DMS53 treated with DMSO at 0.1 percent for 48 hours (cell line): ENCODE data around the gene LRRTM1.

ENCODE experiments used
- DNase-seq: peaks from one replicate; lab custom pipeline; 2025; ENCODE audit not compliant: unreplicated experiment; lab: John Stamatoyannopoulos, UW

Gene LRRTM1, protein sequence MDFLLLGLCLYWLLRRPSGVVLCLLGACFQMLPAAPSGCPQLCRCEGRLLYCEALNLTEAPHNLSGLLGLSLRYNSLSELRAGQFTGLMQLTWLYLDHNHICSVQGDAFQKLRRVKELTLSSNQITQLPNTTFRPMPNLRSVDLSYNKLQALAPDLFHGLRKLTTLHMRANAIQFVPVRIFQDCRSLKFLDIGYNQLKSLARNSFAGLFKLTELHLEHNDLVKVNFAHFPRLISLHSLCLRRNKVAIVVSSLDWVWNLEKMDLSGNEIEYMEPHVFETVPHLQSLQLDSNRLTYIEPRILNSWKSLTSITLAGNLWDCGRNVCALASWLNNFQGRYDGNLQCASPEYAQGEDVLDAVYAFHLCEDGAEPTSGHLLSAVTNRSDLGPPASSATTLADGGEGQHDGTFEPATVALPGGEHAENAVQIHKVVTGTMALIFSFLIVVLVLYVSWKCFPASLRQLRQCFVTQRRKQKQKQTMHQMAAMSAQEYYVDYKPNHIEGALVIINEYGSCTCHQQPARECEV

DNA sequence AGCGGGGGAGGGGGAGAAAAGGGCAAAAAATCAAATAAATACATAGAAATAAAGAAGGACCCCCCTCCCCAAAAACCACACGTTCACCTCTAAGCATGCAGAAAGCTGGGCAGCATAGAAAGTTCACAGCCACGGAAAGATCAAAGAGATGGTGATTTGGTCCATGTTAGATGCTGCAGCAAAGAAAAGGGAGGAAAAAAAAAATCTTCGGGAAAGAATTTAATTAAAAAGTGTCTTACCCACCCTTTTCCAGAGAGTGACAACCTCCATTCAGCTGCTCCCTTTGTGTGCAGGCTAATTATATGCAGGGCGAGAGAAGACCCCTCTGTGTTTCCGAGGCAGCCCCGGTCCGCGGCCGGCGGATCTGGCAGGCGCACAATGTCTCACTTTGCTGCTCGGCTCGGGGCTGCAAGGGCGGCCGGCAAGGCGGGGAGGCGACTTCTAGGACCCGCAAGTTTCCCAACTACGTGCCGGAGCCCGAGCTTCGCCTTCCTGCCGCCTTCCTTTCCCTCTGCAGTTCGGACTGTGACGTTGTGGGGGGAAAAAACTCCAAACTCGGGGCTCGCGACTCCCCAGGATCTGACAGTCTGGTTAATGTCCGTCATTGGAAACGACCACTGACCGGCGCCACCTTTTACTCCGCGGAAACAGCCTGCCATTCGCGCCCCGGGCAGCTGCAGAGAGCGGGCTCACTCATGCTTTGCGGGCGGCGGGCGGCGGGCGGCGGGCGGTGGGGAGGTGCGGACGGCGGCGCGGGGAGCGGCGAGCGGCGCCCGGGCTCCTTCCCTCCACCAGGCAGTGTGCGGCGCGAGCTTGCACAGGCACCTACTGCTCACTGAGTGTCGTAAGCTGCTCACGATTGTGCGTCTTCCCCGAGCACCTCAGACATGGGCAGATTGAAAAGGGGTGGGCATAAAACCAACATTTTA lies at the start of gene LRRTM1:
Gene LRRTM1 (minus strand): TSS at position 844 of the 929 bp plus-strand sequence. CDS start 933 bp downstream, outside the sequence.
- no peak for DNase-seq

DNA sequence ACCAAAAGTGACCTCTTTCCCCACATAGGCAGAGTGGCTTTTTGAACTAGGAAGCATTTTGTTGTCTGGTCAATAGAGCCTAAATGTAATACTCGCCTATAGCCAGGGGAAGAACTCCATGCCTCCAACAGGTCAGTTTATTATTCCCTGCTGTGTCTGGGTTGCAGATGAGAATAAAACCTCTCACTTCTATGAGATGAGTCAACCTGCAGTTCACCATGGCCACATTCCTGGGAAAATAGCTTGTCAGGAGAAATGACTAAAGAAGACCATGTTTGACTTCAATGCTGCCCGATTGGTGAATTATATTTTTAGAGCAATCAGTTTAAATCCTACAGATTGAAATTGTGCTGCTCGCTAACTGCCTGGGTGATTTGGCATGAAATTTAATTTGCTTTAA lies 46.7 kb upstream of the LRRTM1 start:
- no peak for DNase-seq

DNA sequence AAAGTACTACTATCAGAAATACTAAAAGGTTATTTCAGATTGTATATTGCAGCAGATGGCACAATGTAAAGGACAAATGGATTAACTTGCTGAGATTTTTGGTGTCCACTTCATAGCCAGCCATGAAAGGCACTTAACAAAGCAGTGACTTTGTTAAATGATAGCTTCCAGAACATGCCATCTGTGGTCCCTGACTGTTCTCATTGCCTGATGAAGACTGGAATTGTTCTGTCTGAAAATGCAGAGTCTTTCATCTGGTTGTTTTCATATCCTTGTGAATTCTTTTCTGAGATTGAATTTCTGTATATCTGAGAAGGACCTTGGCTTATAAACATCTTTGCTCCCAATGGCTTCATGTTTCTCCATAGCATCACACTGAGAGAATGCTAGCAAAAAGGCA lies 44.4 kb upstream of the LRRTM1 start:
- no peak for DNase-seq

DNA sequence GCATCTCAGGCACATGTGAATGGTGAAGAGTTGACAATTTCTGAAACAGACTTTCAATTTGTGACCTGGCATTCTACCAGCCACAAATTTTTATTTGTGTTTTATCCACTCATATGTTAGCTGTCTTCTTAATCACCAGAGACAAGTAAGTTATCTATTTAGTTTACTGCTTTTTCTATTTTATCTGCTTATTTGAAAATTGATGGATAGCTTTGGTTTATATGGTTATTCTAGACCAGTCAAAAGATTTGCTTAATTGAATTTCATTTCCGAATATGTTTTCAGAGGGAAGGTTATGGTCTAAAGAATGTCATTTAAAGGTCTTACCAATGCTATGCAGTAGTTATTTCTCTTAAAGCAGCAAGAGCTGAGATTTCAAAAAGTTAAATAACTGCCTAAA lies 43.5 kb upstream of the LRRTM1 start:
- no peak for DNase-seq

DNA sequence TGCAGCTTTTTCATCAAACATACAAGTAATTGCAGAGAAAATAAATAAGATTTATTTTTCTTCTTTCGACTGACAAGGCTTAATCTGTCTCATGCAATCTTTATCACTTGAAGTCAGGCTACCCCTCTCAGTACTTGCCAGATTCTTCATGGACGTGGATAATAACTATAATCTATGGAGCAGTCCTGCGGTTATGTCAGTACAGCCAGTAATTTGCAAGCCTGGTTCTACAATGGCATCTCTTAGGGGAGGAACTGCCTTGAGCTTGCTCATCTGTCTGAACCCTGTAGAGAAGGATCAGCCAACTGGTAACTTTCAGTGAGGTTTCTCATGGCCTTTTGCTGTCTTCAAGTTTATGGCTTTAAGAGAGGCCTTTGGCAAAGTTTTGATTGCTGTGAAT lies 35.5 kb upstream of the LRRTM1 start:
- no peak for DNase-seq

DNA sequence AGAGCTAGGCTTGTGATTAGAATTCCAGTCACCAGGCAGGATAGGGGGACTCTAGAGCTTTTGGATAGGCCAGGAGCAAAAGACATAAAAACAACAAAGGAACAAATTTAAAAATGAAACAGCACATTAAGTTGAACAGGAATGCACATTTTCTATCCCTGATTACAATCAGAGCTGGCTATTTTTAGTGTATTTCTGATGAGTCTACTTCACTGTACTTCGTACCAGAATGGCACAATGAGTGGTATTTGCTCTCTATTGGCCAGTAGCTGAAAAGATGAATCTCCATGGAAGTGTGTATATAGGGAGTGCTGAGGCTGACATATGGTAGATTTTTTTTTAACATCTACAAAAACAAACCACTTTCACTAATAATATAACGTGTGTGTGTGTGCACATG lies 34.2 kb upstream of the LRRTM1 start:
- no peak for DNase-seq

DNA sequence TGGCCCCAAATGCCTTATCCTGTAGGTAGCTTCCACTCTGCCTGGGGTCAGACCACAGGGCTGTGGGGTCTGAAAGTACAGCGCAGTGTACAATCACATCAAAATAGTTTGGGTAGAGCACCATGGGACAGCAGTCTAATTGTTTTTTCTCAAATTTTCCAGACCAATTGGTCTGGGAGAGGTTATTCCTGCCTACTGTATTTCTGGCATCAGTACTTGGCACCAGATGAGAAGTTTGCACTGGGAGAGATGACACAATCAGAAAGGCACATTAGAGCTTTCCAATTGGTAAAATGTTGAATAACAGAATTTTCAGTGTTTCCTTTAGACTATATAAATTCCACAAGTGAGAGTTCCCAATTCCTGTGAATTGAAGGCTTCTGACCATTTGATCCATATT lies 30.9 kb upstream of the LRRTM1 start:
- DNase-seq: no peak

DNA sequence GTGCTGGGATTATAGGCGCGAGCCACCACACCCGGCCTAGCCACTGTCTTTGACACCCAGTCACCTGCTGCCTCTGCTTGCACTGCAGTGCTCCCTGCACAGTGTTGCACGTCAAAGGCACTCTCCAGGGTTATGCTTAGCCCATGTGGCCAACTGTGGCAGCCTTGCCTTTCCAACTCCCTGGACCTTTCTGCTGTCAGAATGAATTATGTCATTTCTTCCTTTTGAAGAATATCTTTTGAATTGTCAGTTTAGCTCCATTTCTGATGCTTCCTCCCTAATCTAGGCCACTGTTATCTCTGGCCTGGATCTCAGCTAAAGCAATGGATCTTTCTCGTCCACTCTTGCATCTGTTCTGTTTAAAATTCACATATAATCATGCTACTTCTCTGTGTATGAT lies 29.3 kb upstream of the LRRTM1 start:
- no peak for DNase-seq

DNA sequence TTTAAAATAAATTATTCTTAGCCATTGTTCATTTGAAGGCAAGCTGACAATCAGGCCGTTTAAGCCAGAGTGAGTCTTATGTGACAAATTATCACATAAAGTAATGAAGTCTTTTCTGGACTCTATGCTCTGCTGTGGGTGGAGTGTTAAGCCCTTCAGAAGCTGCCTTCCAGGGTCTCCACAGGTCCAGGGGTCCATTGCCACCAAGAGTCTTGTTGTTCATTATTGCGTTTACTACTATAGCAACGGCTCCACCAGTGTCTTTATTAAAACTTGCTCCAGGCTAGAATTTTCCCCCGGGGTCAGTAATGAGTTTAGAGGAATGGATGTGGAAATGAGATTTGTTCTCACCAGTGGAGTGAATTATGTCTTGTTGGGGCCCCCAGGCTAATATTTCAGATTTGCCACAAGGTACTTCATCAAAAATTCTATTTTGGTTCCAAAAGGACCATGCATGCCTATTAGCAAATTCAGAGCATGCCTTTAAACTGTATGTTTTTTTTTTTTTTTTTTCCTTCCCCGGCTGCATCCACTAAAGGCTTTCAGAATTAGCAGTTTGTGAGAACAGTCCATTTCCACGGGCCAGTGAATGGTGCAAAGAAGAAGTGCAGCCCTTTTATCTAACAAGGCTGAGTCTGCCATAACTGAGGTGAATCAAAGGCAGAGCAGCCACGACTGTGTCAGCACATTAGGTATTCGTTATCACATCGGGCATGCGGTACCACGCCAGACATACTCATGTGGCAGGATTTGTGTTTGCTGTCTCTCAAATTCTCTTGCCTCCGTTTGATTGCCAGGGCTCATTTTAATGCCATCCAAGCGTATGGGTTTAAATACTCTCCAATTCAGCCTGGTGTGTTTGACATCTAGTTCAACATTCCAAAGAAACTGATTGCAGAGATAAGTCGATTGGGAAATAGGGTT lies 26.2 kb upstream of the LRRTM1 start:
- DNase-seq: no peak

DNA sequence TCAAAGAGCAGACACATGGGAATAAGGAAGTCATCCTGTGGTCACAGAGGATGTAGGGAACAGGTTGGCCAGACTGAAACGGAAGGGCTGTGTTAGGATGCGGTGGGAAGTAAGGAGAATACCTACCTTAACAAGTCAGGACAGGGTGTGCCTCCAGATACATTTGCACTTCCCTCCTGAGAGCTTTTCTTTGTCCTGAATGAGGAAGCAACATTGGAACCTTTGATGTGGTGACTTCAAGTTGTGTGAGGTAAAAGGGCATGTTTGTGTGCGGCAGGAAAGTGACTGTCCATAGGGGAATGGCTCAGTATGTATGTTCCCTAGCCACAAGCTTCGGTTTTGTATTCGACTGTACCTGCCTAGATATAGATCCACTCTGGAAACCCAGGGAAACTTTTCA lies 24.9 kb upstream of the LRRTM1 start:
- no peak for DNase-seq

DNA sequence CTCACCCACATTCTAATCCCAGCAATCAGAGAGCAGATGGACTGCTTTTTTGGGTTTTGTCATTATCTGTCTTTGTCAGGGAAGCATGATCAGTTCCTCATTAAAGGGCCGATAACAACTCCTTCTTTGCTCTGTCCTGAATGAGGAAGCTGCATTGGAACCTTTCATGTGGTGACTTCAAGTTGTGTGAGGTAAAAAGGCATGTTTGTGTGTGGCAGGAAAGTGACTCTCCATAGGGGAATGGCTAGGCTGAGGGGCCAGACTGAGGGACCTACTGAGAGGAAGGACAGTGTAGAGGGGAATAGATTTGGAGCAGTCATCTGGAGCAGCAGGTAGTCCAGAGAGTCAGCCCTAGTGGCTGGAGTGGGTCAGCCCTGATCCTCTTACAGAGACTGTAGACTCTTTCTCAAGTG lies 23.6 kb upstream of the LRRTM1 start:
- no peak for DNase-seq

DNA sequence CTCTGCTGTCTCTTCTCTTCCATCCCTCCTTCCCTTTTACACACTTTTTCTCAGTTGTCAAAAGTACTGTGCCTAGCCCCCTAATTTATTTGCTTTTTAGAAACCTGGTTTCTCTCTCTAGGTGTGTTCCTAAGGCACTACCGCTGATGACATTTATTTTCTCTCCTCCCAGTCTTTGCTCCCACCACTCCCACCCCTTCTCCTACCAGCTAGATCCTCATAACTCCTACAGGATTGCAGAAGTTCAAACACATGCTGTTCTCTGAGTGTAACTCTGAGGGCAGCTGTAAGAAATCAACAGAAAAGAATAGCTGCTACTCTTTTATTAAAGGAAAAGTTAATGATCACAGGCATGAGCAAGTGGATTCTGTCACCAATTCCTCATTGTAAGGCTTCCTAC lies 22.3 kb upstream of the LRRTM1 start:
- DNase-seq: no peak

DNA sequence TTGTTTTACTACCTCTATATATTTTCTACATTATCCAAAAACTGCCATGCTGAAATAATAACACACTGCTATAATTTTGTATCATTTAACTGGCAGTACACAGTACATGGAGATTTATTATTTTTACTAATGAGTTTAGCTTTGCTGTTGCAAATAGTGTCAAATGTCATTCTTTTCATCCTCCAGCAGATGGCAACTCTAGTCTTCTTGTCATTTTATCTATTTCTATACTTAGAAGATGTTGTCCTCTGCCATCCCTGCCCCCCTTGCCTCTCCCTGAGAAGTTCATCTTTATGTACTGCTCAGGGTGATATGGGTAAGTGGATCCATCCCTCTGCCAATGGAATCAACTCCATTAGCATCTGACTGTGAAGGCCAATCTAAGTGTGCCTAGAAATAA lies 21.7 kb upstream of the LRRTM1 start:
- DNase-seq: peak; percentile 10

DNA sequence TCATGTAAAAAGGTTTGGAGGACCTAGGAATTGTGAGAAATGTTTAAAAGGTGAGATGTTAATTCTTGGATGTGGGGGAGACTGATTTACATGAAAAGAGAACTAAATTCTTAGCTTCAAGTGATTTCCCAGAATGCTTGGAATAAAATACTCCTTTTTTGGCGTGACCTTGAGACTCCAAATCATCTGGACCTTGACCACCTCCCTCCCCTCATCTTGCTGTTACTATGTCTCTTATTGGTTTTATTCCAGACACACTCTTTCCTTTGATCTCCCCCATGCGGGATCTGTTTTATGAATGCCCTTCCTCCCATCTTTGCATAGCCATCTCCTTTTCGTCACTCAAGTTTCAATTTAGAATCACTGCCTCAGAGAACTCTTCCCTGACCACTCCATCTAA lies 20.0 kb upstream of the LRRTM1 start:
- no peak for DNase-seq

DNA sequence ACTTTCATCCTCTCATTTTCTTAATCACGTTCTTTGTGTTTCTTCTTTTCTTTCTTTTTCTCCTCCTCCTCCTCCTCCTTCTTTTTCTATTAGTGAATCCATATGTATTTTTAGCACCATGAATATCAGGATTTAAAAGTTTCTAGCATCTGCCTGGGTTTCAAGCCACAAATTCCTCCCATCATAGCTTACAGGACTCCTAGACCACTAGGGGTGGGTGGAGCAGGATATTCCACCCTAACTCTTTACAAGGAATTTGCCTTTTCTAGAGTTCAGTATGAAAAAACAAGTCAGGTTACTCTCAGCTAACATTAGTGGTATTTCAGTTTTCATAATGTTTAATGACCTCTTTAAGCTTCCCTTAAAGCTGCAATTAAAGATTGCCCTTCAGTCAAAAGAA lies 19.1 kb upstream of the LRRTM1 start:
- DNase-seq: no peak

DNA sequence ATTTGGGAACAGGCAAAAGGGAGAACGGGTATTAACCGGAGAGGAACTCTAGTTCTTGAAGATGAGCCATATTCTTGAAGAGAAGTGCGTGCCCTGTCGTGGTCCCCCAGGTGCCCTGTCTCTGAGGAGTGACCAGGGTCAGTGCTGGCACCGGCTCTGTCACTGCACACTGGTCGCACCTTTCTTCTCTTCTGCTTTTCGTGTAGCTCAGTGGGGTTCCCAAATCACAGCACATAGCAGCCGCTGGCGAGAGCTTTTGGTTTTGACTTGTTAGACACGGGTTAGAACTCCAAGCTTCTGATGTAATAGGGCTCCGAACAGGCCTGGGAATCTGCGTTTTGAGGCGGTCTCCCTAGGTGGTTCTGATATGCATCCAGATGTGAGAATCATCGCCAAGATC lies 18.4 kb upstream of the LRRTM1 start:
- no peak for DNase-seq

DNA sequence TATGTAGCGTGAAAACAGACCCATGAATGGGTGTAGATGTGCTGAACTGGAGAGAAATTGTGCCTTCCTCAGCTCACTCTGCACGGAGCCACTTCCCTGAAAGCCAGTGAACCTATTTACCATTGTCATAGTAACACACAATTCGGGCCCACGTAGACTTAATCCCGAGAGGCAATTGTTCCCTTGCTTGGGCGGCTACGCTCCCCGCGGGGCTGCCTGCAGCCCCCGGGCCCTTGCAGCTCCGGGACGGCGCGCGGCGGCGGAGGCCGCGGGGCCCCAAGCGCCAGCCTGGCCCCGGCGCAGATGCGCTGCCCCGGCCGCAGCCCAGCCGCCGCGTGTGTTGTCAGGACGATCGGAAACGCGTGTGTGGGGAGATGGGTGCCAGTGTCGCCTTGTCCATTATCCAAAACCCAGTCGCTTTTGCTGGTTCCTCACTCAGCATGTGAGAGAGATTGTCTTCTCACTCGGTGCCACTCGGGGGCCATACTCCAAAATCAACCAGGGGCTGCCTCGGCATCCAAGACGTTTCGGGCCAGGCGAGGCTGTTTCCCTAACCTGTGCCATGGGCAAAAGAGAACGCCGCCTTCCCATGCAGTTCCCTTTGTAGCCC lies 17.9 kb upstream of the LRRTM1 start:
- DNase-seq: no peak

DNA sequence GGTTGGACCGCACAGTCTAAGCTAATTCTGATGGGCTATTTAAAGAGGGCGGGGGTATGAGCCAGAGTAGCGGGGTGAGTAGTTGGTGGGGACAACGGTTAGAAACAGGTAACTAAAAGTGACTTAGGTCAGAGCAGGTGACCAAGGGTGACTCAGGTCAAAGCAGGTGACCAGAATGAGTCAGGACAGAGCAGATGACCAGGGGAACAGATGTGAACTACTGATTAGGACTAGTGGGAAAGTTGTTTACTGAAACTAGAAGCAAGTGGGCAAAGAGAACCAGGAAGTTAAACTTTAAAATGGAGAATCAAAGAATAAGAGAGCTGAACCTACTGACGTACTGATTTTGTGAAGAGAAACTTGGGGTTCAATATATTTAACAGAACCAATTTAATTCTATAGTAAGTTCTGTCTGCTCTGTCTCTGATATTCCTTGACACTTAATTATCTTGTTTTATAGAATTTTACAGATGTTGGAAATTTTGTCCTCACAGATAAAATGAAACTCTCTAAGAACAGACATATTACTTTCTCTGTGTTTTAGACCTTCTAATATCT lies 7.8 kb upstream of the LRRTM1 start:
- no peak for DNase-seq

DNA sequence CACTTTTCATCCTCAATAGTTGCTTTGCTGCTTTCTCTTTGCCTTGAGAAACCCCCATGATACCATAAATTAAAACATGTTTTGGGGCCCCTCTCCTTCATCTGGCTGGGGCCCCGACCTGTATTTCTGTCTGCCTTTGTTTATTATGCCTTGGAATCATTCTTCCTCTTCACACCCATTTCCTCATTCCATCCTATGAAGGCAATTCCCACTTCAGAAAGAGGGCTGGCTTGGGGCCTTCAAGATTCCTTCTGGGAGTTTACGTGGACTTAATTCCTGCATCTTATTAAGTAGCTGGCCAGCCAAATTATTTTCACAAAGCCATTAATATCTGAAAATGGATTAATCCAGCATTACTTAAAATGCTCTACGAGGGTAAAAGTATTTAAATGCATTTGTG lies 6.8 kb upstream of the LRRTM1 start:
- no peak for DNase-seq
